ENCODE data around the gene KRT13. TPM values are rescaled to one million over a fixed set of nuclear protein-coding genes. Genes with fewer than 3 reads are reported as not detected.
A peak's percentile ranks its signal among the peaks of the same experiment; 100 is the strongest.
"Not testable (repeated sequence)": the region's sequence is repeated elsewhere in the genome, so short reads cannot be mapped to it uniquely, and the experiment has no call there.

Gene KRT13
- total RNA-seq, result not detected in 2 replicates

DNA sequence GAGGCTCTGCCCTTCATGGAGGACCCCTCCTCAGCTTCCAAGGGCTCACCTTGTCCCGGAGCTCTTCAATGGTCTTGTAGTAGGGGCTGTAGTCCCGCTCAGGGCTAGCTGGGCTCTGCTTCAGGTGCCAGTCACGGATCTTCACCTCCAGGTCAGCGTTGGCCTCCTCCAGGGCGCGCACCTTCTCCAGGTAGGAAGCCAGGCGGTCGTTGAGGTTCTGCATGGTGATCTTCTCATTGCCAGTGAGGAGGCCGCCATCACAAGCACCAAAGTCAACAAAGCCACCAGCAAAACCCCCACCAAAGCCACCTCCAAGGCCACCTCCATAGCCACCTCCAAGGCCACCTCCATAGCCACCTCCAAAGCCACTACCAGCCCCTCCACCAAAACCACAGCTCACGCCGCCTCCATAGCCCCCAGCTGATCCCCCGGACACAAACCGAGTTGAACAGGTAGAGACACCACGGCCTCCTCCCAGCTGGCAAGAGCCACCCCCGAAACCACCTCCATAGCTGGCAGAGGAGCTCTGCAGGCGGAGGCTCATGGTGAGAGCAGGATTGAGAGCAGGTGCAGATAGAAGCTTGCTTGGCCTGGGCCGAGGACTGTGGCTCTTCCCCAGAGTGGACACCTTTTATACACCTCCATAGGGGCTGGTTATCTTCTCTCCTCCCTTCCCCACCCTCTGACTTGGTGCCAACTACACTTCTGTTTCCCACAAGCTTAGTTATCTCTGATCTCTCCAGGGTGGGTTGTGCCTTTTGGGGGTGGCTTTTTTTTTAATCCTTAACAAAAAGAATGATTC lies at the start of gene KRT13:
Gene KRT13 (minus strand): TSS at position 606 of the 802 bp plus-strand sequence. CDS start 62 bp downstream, at position 544.
- DNase-seq (ENCODE audit: low read depth), result no peak

GRCh38 chr17:41553987-41554680 lies 48.7 kb upstream of the KRT13 start:
- no peak for DNase-seq (ENCODE audit: low read depth)

DNA sequence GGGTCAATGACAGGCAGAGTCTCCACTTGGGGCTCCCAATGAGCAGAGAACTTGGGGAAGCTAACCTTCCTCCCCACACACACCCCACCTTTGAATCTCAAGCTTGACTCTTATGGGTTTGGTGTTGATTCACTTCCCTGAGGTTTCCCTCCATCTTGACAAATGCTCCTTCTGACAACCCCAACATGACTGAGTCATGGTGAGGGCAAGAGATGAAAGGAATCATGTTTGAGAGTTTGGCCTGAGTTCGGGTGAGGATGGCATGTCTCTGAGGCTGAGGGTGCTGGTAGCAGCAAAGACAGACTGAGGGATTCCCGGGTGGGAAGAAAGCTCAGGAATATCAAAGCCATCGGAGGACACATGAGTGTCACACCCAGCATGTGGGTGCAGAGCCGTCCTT lies 47.8 kb upstream of the KRT13 start:
- DNase-seq (ENCODE audit: low read depth), result peak; percentile 19

- no peak for DNase-seq (ENCODE audit: low read depth)
Measured at GRCh38 chr17:41552455-41552854, 47.0 kb upstream of the KRT13 start.

DNA sequence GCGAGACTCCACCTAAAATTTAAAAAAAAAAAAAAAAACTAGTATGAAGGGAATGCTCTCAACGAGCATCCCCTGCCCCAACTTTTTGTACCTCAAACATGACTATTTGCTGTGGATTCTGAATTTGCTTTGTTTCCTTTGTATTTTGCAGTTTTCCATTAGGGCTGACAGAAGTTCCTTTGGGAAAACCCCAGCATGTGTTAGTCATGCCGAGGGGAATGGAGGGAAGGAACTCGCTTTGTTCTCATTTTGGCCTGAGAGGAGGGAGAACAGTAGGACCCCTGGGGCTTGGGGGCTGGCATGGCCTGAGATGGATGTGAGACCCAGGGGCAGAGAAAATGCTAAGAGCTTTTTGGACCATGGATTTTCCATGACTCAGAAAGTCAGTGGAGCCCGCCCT lies 46.0 kb upstream of the KRT13 start:
- DNase-seq (ENCODE audit: low read depth), result peak; percentile 57

GRCh38 chr17:41549596-41550039 lies 44.2 kb upstream of the KRT13 start:
- DNase-seq (ENCODE audit: low read depth), result peak; percentile 70

DNA sequence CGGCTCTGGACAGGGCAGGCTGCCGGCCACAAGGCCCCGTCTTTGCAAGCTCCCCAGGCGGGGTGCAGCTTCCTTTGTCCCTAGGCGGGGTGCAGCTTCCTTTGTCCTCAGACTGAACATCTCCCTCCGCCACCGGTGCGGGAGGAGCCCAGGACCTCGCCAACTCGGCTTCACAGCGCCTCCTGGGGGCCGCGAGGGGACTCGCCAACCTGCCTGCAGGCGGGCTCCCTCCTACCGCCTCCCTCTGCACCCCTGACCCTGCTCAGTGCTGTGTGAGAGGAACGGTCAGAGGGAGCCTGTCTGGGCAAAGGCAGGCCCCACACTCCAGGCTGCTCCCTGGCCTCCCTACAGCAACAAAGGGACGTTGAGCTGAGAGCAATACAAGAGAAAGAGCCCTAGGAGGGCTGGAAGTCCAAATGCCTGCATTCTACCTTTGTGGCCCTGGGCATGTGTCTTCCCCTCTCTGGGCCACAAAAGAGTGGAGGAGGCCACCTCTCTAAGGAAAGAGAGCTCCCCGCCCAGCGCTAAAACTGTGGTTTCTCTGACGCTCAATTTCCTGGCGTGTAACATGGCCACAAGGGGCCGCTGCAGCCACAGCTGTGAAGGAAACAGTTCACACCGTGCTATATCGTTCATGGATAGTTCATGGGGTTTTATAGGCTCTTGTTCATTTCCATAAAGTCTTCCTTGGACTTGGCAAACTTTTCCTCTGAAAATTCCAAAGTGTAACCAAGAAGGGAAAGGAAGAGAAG lies 43.6 kb upstream of the KRT13 start:
- DNase-seq (ENCODE audit: low read depth), result peak; percentile 73

DNA sequence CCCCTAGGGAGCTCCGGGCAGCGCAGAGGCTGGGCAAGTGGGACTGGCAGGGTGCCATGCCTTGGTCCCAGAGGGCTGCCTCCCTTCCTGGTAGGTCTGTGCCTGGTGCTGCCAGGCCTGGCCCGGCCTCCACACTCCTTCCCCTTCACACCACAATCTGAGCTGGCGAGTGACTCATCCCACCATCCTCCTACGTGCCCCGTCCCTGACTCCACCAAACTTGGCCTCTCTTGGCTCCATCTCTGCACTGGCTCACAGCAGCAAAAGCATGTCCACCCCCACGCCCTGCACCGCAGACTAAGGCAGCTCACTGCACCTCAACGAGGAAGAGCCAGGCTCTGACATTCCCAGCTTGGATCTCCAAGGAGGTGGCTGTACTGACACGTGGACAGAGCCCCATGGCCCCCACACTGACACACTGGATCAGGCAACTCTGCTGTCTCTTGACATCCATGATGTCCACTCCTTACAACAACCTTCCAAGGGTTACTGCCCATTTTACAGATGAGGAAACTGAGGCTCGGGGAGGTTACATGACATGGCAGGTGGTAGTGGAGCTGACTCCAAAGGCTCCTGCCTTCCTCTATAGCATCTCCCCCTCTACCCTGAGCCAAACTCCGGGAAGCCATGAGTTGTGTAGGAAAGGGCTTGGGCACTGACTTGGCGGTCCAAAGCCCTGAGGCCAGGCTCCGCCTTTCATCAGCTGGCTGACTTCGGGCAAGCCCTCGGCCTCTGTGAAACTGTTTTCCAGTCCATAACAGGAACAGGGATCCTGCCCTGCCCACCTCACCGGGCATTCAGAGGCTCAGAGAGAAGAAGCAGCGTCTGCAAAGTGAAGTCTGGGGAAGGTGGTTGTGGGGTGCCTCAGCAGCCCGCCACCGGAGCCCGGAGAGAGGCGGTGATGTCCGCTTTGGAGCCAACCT lies 42.8 kb upstream of the KRT13 start:
- peak; percentile 98 for DNase-seq (ENCODE audit: low read depth)

GRCh38 chr17:41547378-41547841 lies 42.0 kb upstream of the KRT13 start:
- no peak for DNase-seq (ENCODE audit: low read depth)

DNA sequence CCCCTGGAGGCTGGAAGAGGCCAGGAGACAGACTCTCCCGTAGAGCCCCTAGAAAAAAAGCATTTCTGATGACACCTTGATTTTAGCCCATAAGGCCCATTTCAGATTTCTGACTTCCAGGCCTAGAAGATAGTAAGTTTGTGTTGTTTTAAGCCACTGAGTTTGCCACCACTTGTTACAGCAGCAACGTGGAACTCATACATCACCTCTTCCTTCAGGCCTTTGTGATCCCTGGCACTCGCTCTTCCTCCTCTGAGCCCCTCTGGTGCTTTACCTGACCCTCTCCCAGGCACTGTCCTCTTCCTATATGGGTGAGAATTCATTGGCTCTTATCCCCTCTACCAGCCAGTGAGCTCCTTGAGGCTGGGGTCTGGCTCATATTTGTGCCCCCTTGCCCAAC lies 41.4 kb upstream of the KRT13 start:
- no peak for DNase-seq (ENCODE audit: low read depth)

DNA sequence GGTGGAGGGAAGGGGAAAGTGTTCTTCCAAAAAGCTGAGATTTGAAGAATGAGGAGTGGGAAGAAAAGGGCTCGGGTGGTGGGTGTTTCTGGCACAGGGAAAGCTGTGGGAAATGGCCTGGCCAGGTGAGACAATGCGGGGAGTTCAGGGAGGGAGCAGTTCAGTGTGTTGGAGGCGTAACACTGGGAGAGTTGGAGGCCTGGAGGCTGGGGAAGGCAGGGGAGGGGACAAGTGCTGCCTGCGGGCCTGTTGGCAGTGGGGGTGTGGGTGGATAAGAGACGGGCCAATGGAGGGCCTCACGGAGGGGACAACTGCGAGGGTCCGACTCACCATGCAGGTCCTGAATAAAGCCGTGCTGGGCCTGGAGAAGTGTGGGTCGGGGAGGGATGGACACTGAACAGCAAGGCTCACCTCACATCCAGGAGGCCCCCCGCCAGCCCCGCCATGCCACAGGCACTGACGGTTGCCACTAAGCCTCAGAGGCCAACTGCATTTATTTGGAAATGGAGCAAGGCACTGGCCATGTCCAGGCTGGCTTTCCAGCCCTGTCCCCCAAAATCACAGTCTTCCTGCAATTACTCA lies 40.5 kb upstream of the KRT13 start:
- DNase-seq (ENCODE audit: low read depth), result no peak

DNA sequence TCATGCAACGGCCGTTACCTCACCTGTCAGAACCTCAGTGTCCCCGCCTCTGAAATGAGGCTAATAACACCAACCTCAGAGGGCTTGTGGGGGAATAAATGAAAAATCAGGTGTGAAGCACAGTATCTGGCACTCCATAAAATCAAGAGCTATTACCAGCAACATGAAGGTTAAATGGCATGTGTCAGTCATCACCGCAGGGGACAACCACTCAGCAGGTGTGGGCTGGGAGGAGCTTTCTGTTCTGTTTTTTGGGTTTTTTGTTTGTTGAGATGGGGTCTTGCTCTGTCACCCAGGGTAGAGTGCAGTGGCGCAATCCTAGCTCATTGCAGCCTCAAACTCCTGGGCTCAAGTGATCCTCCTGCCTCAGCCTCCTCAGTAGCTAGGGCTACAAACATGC lies 39.5 kb upstream of the KRT13 start:
- no peak for DNase-seq (ENCODE audit: low read depth)

- DNase-seq (ENCODE audit: low read depth), result peak; percentile 85
Measured at GRCh38 chr17:41544491-41544892, 39.1 kb upstream of the KRT13 start.

DNA sequence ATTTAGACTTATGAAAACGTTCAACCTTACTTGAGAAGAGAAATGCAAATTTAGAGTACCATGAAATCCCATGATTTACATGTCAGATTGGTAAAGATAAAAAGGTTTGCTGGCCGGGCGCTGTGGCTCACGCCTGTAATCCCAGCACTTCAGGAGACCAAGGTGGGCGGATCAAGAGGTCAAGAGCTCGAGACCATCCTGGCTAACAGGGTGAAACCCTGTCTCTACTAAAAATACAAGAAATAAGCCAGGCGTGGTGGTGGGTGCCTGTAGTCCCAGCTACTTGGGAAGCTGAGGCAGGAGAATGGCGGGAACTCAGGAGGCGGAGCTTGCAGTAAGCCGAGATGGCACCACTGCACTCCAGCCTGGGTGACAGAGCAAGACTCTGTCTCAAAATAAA lies 37.4 kb upstream of the KRT13 start:
- not testable (repeated sequence) for DNase-seq (ENCODE audit: low read depth)

DNA sequence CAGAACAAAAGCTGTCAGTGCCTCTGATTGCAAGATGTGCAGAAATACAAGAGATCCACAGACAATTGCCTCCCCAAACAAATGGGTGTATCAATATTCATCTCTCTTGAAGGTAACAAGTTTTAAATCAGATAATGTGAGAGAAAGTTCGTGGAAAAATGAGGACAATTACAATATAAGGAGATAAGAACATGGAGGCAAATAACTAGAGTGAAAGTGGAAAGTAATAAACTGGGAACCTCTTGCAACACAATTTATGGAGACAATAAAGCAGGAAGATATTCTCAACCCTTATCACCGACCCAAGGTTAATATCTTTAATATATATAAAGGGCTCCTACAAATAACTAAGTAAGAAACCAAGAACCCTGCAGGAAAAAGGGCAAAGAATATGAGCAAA lies 36.9 kb upstream of the KRT13 start:
- no peak for DNase-seq (ENCODE audit: low read depth)

GRCh38 chr17:41540921-41541625 lies 35.7 kb upstream of the KRT13 start:
- peak; percentile 54 for DNase-seq (ENCODE audit: low read depth)

DNA sequence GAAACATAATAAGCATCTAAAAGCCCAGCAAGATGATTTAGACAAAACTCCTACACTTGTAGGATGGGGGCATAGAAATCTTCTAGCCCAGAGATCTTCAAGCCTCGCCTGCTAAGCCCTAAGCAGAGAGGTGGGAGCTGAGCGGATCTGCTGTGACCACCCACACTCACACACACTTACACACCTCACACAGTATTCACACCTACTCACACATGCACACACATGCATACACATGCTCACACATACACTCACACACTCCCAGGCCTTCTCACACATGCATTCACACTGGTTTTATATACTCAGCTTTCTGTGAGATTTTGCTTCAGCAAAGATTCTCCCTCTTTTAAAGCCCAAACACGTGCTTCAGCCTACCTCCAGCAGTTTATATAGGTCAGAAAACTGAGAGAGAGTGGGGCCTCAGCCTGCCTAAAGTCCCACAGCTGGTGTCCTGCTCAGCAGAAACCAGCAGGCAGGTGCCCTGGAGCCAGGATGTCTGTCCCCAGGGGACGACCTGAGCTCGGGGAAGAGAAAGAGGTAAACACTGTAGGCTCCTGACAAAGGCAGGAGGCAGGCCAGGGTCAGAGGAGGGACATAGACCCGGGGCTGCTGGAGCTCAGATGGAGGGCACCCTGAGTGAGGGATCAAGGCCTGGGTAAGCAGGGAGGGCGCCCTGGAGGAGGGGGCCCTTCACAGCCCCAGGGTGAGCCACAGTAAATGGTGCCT lies 34.7 kb upstream of the KRT13 start:
- DNase-seq (ENCODE audit: low read depth), result no peak

DNA sequence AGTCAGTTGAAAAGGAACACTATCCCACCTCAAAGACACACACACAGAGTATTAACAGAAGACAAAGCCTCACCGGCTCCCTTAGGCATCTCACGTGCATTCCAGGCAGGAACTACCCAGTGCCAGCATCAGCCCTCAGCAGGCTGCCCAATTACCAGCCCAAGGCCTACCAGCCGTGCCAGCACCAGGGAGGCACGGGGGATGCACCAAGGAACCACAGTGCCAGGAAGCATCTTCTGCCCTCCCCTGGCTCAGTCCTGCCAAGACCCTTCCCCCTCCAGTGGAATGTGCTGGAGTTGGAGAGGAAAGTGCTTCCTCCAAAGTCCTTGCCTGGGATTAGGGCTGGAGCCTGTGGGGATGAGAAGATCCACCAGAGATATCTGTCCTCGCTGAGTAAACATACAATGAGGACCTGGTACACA lies 33.7 kb upstream of the KRT13 start:
- peak; percentile 32 for DNase-seq (ENCODE audit: low read depth)

- peak; percentile 74 for DNase-seq (ENCODE audit: low read depth)
Measured at GRCh38 chr17:41538565-41538991, 33.2 kb upstream of the KRT13 start.

Data from renal cortical epithelial cell (primary cell).